Hepatocyte (in vitro differentiated cells): Measurements from ENCODE around the gene ARHGEF10L.

Experiments used
- EZH2 ChIP-seq: fragments of 200-600 bp; sonication (generic); IDR thresholded peaks from 2 replicates; pipeline ENCODE4 v1.6.1; 2016; ENCODE audit warnings: antibody characterized with exemption, mild to moderate bottlenecking, borderline replicate concordance
- TF ChIP-seq, protein P1 (sequence below): fragments of 200-600 bp; sonication (generic); IDR thresholded peaks from 2 replicates; pipeline ENCODE4 v1.5.1; 2016; ENCODE audit warnings: antibody characterized with exemption, mild to moderate bottlenecking; ENCODE audit not compliant: poor library complexity

DNA sequence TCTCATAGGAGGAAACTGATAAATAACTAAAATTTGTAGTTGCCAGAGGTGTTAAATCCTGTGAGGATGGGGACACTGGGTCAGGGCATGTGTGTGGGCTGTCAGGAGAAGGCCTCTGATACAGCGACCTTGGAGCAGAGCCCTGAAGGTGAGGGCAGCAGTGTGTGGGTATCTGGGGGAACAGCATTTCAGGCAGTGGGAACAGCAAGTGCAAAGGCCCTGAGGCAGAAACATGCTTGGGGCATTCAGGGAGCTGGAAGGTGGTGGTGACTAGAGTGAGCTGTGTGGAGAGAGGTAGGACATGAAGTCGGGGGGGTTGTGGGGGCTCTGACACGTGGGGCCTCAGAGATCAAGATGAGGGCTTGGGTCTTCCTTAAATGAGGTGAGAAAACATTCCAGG lies 30.7 kb downstream of the ARHGEF10L start:
- TF ChIP-seq, protein P1, sequence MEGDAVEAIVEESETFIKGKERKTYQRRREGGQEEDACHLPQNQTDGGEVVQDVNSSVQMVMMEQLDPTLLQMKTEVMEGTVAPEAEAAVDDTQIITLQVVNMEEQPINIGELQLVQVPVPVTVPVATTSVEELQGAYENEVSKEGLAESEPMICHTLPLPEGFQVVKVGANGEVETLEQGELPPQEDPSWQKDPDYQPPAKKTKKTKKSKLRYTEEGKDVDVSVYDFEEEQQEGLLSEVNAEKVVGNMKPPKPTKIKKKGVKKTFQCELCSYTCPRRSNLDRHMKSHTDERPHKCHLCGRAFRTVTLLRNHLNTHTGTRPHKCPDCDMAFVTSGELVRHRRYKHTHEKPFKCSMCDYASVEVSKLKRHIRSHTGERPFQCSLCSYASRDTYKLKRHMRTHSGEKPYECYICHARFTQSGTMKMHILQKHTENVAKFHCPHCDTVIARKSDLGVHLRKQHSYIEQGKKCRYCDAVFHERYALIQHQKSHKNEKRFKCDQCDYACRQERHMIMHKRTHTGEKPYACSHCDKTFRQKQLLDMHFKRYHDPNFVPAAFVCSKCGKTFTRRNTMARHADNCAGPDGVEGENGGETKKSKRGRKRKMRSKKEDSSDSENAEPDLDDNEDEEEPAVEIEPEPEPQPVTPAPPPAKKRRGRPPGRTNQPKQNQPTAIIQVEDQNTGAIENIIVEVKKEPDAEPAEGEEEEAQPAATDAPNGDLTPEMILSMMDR: no peak
- TF ChIP-seq EZH2: no peak
